H7 (cell line): ENCODE data around the gene HUS1B. TPM values are rescaled to one million over a fixed set of nuclear protein-coding genes. Genes with fewer than 3 reads are reported as not detected.
A peak's percentile ranks its signal among the peaks of the same experiment; 100 is the strongest.
"Not testable (repeated sequence)": the region's sequence is repeated elsewhere in the genome, so short reads cannot be mapped to it uniquely, and the experiment has no call there.

Source experiments
- DNase-seq: peaks from one replicate; pipeline ENCODE4 v3.0.0; 2012
- H3K27me3 ChIP-seq: 2 replicates; pipeline ENCODE4 v1.6.0; 2011; ENCODE audit warnings: mild to moderate bottlenecking, low read length; ENCODE audit not compliant: control insufficient read depth, insufficient read depth
- H3K36me3 ChIP-seq: replicated peaks from 2 replicates; pipeline ENCODE4 v1.5.1; 2011; ENCODE audit warnings: low read length; ENCODE audit not compliant: control insufficient read depth, insufficient read depth
- H3K4me3 ChIP-seq: 2 replicates; pipeline ENCODE4 v1.5.1; 2011; ENCODE audit warnings: low read depth, mild to moderate bottlenecking, control low read depth, low read length, moderate library complexity; ENCODE audit not compliant: insufficient read depth
- total RNA-seq: library from RNA; depleted of rRNA; stranded (reverse); fragments of >200 nt; shearing (Covaris generic); gene quantifications from 2 replicates; pipeline ENCODE4 v1.2.3, GENCODE V29; 2014

HUS1B gene
- total RNA-seq, 1 experiment from 2014 or later = 1.1 TPM

DNA sequence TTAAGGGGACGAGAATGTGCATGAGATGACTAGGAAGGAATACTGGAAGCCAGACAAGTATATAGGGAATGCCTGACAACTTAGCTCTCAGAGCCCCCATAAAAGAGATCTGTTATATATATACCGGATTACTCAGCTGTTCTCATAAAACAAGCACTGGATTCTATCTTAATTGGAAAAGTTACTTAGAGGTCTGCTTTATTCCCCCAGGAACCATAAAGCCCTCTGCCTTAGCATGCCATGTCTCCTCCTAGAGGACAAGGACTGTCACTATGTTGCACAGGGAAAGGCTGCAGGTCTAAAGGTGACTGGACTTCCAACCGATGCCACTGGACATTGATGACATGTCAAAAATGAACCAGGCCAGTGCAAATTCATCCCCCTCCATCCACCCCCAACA, 29.6 kb upstream of the HUS1B start:
- DNase-seq = no peak
- Histone ChIP-seq H3K27me3 (no peaks in the 10 kb centered on the region), H3K4me3 (no peak overlapping the region), H3K36me3 (peaks cover 5% of the 10 kb centered on the region)

- H3K36me3 ChIP-seq = peaks cover 5% of the 10 kb centered on the region
- H3K4me3 ChIP-seq = no peak overlapping the region
- H3K27me3 ChIP-seq = no peaks in the 10 kb centered on the region
- no peak for DNase-seq
Observed at GRCh38 chr6:684831-685636, 28.1 kb upstream of the HUS1B start.

GRCh38 chr6:683742-684440, 27.0 kb upstream of the HUS1B start:
- DNase-seq = peak; percentile 78
- no peaks in the 10 kb centered on the region for H3K27me3 ChIP-seq
- peak overlapping the region; percentile 4; the same call in 1 of the 2 replicates for H3K4me3 ChIP-seq
- peaks cover 3% of the 10 kb centered on the region; the same call in 1 of the 2 replicates for H3K36me3 ChIP-seq

- no peaks in the 10 kb centered on the region for H3K36me3 ChIP-seq
- no peak overlapping the region for H3K4me3 ChIP-seq
- no peak for DNase-seq
Observed at GRCh38 chr6:680666-681340, 23.9 kb upstream of the HUS1B start.

GRCh38 chr6:680251-680650, 23.4 kb upstream of the HUS1B start:
- Histone ChIP-seq H3K27me3 (no peaks in the 10 kb centered on the region), H3K36me3 (no peaks in the 10 kb centered on the region), H3K4me3 (no peak overlapping the region)
- peak; percentile 7 for DNase-seq

More at GRCh38 chr6:680666-681340, 23.9 kb upstream of the HUS1B start:
- no peaks in the 10 kb centered on the region for H3K27me3 ChIP-seq

DNA sequence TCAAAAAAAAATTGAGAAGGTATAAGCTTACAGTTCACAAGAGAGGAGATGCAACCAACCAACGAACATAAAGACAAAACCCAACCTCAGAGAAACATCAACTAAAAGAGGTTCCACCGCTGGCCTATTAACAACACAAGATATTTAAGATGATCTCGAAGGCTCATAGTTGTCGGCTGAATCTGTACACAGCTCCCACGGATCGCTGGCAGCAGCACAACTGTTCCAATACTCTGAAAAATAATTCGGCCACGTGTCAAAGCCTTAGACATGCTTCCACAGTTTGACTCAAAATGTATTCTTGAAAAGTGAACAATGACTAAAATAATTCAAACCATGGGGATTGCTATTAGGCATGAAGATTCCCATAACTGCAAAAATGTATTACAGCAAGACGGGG, 22.4 kb upstream of the HUS1B start:
- no peaks in the 10 kb centered on the region for H3K36me3 ChIP-seq
- H3K4me3 ChIP-seq = no peak overlapping the region
- H3K27me3 ChIP-seq = no peaks in the 10 kb centered on the region
- DNase-seq = no peak

GRCh38 chr6:678520-678919, 21.6 kb upstream of the HUS1B start:
- Histone ChIP-seq H3K36me3 (no peaks in the 10 kb centered on the region), H3K27me3 (no peaks in the 10 kb centered on the region), H3K4me3 (no peak overlapping the region)
- no peak for DNase-seq

DNA sequence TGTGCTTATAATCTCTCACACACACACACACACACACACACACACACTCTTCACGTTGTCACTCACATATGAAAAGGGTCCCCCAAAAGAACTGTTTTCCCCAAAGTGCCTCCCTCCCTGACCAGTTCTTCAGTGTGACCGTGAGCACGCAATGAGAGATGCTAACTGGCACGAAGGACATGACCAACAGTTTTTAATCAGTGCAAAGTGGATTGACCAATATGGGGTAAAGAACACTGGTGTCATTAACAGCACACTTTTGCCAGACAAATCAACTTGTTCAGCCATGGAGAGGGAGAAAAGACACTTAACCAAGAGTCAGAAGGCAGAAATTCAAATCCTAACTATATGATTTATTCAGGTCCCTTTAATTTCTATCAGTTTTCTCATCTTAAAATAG, 21.0 kb upstream of the HUS1B start:
- no peak for DNase-seq
- no peaks in the 10 kb centered on the region for H3K36me3 ChIP-seq
- no peaks in the 10 kb centered on the region for H3K27me3 ChIP-seq
- H3K4me3 ChIP-seq = no peak overlapping the region

GRCh38 chr6:674956-675355, 18.1 kb upstream of the HUS1B start:
- Histone ChIP-seq H3K4me3 (no peak overlapping the region), H3K36me3 (0 out of 2 replicates have a peak, but pooled peaks cover under 1% of the 10 kb centered on the region), H3K27me3 (no peaks in the 10 kb centered on the region)
- no peak for DNase-seq

GRCh38 chr6:674406-674805, 17.5 kb upstream of the HUS1B start:
- Histone ChIP-seq H3K36me3 (0 out of 2 replicates have a peak, but pooled peaks cover 1% of the 10 kb centered on the region), H3K27me3 (no peaks in the 10 kb centered on the region)
- no peak for DNase-seq

GRCh38 chr6:667253-667927, 10.5 kb upstream of the HUS1B start:
- Histone ChIP-seq H3K36me3 (peaks cover 1% of the 10 kb centered on the region; the same call in 1 of the 2 replicates), H3K27me3 (no peaks in the 10 kb centered on the region), H3K4me3 (no peak overlapping the region)
- no peak for DNase-seq

More at GRCh38 chr6:674406-674805, 17.5 kb upstream of the HUS1B start:
- no peak overlapping the region for H3K4me3 ChIP-seq

GRCh38 chr6:665403-666267, 8.7 kb upstream of the HUS1B start:
- Histone ChIP-seq H3K36me3 (peaks cover 1% of the 10 kb centered on the region; the same call in 1 of the 2 replicates), H3K27me3 (no peaks in the 10 kb centered on the region), H3K4me3 (no peak overlapping the region)
- DNase-seq = no peak

- DNase-seq, H3K27me3 ChIP-seq, H3K4me3 ChIP-seq, H3K36me3 ChIP-seq: not testable (repeated sequence)
Observed at GRCh38 chr6:663788-664187, 6.9 kb upstream of the HUS1B start.
